GM18868 (cell line): ENCODE data around the gene ADAMTS5.

Source experiments
- ATAC-seq: cut with Tn5 transposase; IDR thresholded peaks from one replicate; pipeline ENCODE4 v1.9.1; 2021; ENCODE audit warnings: mild to moderate bottlenecking, moderate library complexity; ENCODE audit not compliant: unreplicated experiment

ADAMTS5 gene

DNA sequence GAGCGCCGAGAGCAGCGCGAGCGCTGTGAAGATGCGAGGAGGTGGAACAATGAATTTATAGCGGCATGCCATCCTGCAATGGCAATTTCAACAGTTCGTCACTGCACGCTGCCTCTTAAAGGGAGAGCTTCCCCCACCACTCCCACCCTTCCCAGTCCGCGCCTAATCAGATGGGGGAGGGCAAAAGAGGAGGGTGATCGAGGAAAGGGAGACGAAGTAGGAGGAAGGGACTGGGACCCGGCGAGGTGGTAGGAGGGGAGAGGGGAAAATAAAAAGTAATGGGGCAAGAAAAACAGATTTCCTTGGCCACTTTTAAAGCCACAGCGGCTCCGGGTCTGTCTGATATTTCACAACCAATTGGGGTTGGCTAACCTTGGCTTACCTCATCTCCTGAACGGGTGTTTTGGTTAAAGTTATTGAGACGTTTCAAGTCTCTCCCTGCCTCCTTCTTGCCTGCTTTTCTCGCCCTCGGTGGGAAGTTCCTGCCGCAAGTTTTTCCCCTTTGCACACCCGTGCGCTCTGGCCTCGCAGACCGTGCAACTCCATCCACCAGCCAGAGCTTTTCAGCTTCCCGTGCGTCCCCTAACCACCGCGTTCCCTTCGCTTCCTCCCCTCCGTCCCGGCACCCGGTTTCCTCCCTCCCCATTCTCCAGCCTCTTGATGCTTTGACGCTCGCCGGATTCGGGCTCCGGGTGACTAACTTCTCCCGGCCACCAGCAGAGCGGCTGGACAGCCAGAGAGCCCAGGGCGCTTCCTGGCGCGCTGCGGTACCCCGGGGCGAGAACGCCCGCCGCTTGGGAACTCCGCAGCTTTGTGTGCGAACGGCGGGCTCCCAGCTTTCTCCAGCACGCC, at the start of gene ADAMTS5:
TSS of gene ADAMTS5 (minus strand) at position 27 of the 852 bp plus-strand sequence. CDS start 697 bp downstream, outside the sequence.
- no peak for ATAC-seq

DNA sequence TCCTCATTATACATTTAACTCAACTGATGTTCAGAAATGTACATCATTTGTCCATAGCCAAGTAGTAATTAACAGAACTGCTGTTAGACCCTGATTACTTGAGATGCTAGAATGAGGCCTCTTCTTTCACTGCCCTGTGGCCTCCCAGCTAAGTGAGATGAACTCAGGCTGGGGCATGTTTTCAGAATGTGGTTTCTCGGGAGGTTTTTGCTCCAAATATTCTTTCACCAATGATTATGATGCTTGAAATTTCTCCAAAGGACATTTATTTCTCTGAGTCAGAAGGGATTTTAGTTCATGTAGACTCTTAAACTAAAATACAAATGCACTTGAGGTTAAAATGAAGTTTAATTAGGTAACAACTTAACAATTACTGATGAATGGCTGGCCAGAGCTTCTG, 34.6 kb upstream of the ADAMTS5 start:
- ATAC-seq, result no peak

DNA sequence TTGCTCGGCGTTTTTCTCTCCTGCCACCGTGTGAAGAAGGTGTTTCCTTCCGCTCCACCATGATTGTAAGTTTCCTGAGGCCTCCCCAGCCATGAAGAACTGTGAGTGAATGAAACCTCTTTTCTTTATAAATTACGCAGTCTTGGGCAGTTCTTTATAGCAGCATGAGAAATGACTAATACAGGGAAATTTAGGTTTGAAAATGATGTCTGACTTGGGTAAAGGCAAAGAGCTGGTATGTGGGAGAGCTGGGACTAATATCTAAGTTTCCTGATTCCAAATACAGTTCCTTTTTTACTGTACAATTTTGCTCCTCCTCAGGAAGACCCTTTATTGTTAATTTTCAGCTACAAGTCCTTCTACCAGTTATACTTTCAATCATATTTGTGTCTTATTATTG, 16.7 kb upstream of the ADAMTS5 start:
- ATAC-seq, result no peak

DNA sequence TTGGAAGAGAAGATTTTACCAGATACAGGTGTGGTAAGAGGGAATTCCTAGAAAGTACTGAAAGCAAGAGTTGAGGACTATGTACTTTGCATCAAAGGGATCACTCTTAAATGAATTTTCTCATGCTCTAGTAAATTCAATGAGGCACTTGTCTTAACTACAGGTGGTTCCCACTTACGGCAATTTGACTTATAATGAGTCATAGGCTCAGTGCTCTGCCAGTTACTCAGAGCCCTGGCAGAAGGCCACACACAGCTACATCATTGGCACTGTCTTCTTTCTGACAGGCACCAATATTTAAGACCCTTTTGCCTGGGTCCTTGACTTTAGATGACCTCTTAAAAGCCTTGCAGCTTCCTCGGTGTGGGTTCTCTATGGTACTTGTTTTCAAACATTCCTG, 15.9 kb upstream of the ADAMTS5 start:
- no peak for ATAC-seq

DNA sequence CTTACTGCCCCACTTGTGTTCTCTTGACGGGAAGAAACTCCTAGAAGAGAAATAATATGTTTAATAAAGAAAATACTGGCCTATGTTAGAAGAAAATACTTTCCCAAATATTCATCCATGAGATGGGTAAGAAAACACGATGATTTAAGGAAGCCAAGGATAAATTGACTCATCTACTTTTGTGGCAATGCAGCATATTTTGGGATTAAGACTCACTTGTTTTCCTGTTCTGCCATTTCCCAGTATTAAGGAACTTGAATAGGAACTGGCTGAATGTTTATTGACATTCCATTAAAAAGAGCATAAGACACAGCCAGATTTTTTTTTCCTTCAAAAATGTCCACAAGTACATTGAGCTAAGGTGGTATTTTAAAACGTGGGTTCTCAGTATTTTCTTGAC, 10.9 kb upstream of the ADAMTS5 start:
- no peak for ATAC-seq

DNA sequence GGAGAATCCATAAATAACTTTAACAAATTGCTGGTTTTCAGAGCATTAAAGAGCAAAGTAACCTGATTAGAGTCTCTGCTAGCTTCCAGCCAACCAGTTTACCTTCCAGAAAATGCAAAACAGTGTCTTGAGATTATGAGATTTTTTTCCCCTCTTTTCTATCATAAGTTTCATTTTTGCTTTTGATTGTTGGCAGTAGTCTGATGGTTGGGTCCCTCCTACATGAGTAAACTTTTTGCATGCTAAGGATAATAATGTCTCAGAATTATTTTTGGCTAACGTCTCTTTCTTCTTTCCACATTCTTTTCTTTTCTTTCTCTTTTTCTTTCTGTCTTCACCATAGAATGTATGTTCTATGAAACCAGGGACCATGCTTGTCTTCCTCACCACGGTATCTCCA, 6.3 kb upstream of the ADAMTS5 start:
- ATAC-seq, result no peak

DNA sequence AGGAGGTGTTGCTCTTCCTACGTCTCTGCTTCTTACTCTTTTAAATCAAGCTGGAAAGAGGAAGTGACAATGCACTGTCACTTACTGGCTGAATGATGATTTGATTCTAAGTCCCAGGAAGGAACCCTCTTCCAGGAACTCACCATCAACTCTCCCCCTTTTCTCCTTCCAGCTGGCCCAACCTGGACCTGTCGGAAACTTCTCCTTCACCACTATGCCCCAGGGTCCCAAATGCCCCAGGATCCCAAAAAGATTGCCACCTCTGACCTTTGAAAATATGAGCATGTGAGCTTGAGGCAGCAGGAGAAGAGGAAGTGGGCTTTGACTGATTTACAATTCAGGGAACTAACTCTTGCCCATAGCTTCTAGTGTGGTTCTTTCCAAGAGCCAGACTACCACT, 5.3 kb upstream of the ADAMTS5 start:
- no peak for ATAC-seq

DNA sequence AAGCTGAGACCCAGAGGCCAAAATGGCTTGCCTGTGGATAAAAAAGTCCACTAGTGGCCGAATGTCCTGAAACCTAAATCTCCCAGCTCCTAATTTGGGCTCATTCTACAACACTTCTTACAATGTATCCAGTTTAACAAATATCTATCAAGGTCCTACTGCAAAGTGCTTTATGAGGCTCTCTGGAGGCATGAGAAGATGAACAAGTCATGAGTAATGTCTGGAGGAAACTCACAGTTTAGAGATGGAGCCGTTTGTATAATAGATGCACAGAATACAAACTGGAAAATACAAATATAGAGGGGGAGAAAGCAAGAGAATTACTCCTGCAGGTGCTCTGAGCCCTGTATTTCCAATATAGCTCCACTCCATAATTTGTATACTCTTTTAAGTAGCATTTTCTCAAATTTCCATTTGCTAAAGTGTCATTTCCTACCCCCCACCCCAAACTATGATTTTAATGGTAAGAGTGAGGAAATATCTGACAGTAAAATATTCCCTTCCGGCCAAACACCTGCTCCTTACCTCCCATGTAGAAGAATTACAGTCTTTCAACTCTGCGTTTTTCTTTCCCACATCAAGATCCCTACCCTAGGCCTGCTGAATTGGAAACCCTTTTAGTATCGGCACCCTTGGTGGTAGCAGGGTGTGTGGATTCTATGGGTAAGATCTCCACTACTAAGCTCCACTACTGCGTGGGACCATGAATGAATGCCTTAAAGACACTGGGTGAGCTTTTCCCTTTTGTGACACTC, 3.3 kb upstream of the ADAMTS5 start:
- ATAC-seq, result no peak

DNA sequence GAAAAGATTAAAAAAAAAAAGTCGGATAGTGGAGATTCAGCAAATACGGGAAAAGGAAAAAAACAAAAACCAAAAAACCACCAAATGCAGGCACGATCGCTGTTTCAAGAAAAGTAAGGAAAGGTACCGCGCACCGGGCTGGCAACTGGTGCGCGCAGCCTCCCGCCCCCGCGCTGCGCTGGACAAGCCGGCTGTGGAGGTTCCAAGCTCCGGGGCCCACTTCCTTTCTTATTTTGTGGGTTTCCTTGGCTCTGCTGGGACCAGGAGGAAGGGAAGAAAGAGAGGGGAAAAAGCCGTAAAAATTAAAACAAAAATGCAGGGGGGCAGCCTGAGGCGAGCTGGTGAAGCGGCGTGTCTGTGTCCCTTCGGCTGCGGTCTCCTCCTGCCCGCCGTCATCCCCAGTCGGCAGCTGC, 233 bp downstream of the ADAMTS5 start:
- ATAC-seq, result no peak

DNA sequence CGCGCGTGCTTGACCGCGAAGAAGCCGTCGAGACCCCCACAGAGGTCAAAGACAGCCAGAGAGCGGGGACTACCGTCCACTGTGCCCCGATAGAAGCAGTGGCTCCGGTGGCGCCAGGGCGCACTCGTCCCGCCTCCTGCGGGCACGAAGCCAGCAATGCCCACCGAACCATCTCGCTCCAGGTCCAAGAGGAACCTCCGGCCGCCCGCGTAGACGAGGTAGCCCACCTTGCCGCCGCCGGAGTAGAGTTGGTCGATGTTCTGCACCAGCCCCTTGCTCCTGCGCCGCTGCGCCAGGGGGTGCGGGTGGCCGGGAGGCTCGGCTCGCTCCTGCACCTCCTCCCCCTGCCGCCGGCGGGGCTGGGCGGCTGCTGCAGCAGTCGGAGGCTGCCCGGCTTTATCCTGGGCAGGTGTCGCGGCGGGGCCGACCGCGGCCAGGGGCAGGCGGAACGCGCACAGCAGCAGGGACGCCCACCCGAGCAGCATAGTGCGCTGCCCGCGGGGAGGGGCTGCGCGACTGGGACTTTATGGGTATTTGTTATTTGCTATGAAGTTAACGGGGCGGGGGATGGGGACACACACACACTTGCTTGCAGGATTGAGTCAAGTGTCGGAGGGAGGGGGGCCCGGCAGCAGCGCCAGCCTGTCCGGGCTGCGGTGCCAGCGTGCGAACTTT, 844 bp downstream of the ADAMTS5 start:
- no peak for ATAC-seq

DNA sequence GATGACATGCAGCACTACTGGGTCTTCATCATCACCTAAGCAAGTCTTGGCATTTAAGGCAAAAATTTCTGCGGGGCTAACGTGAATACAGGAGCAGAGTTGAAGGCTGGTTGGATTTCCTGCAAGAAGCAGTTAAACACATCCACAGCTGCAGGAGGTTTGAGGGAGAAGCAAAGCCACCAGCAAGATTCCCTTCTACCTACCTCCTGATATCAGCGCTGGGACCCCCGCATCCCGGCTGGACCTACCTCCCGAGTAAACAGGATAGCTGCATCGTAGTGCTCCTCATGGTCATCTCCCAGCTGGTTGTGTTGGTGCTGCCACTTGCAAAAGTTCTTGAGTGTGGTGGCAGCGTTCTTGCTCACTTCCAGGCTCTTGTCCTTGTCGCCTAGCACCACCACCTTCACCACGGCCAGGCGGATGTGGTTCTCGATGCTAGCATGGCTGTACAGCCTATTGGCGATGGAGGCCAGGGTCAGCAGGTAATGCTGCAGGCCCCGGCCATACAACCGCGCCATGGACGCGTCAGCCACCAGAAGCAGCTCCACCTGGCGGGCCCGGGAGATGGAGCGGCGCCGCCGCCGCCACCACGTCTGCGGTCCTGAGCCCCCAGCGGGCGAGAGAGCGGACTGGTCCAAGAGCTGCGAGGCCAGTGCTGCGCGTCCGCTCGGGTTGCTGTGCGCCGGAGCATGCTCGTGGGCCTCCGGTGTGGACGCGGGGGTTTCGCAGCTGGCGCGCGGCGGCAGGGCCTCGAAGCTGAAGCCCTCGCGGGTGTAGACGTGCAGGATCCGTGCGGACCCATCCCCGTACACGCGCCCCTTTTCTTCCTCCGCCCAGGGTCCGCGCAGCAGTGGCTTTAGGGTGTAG, 1.6 kb downstream of the ADAMTS5 start:
- no peak for ATAC-seq

DNA sequence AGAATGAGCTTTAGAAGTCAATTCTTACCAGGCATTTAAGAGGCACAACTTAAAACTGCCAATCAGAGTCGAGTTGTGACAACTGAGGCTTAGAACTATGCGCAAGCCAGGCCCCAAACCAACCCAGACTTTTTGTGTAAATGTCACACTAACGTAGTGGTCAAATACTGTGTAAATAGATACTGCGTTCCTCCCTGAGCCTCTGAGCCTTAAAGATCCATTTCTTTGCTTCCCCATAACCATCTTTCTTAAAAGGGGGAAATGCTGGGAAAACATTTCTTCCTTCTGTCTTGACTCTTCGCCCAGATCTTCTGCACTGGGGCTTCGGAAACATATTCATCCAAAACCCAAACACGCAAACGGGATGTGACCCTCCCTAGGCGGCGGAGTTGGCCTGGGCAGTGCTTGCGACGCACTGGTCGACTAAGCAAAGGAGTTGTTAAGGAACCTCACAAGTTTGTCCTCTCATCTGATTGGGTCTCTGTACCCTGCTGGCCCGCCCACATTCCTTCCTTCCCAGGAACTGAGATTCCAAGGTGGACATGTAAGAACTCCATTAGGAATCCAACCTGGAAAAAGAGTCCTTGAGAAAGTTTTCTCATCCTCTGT, 2.6 kb downstream of the ADAMTS5 start:
- no peak for ATAC-seq

DNA sequence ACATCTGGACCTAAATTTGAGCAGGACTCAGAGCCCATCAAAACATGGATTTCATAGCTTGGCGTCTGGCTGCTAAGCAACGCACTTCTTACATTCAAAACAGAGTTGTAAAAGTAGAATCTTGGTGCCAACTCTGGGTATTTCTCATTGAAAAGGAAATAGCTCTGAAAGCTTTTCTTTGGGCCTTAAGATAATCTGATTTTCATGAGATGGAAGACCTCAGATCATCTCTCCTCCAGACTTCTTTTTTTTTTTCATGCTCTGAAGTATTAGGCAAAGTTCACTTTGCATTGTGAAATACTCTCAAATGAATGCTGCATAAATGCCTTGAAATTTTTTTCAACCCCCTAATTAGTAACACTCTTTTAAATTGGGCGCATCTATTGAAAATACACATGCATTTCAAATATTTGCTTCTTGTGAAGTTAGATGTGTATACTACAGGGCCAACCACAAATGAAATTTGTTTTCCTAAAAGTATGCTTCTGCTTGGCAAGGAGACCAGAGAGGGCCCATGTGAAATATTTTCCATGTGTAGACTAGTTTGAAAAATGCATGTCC, 4.2 kb downstream of the ADAMTS5 start:
- no peak for ATAC-seq

DNA sequence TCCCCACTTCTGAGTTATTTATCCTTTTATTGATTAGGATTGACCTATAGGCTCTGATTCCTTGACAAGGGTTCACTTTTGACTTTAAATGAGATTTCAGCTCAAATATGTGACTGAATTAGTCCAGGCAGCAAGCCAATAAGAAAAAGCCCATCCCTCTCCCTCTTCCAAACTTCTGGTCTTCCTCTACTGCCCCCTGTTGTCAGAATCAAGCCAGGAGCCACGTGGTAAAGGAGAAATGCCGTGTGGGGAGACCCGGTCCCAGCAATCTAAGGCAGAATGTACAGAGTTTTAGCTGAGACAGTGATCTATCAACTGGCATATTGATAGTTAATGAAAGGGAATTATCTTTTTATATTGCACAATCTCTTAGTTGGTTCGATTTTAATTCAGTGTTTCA, 5.2 kb downstream of the ADAMTS5 start:
- no peak for ATAC-seq

DNA sequence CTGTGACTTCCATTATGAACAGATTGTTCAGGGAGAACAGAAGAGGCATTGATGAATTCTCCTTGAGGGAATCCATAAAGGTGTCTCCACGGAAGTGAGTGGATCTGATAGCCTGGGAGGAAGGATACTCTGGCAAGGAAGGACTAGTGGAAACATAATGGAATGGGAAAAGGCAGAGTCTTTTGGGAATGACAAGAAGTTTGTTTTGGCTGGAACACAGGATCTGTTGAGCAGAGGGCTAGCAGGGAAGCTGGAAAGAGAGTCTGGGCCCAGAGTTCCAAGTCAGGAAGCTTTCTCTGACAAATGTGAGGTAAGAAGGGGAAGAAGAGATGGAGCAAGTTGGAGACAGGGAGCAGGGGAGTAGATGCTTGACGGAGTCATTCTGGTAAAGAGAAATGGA, 8.1 kb downstream of the ADAMTS5 start:
- no peak for ATAC-seq

DNA sequence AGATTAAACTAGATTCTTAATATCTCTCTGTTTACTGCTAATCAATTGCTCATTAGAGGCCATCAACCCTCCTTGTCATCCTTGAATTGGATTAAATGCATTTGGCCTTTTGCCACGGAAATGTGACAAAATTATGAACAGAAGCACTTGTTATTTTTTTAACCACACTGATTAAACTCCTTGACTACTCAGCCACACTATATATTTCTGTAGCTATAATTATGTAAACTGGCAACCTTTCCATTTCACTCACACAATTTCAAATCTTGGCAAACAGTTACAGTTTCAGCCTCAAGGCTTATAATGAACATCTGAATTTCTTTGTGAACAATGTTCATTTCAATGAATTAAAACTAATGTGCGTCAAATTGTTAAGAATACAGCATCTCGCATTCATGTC, 10.1 kb downstream of the ADAMTS5 start:
- ATAC-seq, result no peak

DNA sequence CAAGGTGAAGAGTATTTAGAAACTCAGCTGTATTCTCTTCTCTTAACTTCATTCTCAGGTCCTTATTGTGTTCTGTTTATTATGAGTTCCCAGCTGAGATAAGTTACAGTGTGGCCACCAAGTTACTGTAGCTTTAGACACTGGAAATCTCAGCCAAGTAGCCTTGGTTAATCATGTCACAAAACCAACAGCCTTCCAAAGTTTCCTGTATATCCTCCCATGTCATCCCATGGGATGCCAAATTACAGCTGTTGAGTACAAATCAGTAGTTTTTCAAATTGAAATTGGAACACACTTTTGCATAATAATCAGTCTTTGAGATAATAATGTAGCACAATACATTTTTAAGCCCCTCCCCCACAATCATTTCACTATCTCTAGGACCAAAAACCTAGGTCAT, 10.7 kb downstream of the ADAMTS5 start:
- no peak for ATAC-seq

DNA sequence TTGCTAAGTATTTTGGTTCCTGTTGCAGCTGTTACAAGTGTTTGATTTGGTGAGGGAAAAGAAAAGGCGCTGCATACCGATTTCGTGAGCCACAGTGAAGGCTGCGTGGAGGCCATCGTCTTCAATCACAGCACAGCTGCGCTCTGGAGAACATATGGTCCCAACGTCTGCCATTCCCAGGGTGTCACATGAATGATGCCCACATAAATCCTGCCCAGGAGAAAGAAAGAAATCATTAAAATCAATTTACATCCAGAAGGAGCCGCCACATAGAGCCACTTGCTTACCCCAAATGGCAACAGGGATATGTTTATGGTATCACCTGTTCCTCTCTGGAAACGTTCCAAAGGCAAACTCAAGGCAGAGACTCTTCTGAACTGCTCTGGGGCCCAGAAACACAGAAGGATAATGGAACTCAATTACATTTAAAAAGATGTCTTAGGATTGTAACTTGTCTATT, 12.2 kb downstream of the ADAMTS5 start:
- ATAC-seq, result no peak

DNA sequence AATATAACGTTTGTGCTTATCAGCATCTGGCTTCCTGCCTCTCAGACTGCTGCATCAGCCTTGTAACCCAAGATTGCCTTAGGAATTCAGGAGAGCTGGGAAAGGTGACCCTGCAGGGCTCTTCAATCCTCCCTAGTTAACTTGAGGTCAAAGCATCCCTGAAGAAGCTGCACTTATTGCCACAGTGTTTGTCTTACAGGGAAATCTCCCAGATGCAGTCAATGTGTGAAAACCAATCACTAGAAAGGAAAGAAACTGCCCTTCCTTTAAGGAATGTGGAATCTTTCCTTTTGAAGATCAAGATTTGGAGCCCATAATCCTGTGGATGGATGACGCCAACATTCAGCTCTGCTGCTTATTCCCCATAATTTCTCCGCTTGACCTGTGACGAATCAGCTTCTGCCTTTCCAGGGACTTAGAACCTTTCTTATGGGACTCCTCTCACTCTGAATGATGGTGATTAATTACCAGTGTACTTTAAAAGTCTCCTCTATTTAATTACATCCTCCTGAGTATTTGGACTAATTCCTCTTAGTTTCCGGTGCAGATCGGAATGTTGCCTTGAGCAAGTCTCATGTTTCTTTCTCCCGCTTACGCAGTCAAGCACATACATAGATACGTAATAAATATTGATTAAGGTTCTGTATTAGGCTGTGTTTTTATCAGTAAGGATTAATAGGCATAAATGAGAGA, 14.4 kb downstream of the ADAMTS5 start:
- no peak for ATAC-seq
